Thymus (tissue), 11 donors: ENCODE measurements around the gene GALNTL6. TPM values are rescaled to one million over a fixed set of nuclear protein-coding genes. Genes with fewer than 3 reads are reported as not detected.
"Not testable (repeated sequence)": the region's sequence is repeated elsewhere in the genome, so short reads cannot be mapped to it uniquely, and the experiment has no call there.

Experiments
- DNase-seq, 9 donors: peaks; one replicate each; pipeline ENCODE4 v3.0.0-alpha.2; 2013; ENCODE audit warnings: low spot score in 9 of 9, low read depth in 6 of 9, missing footprints in 1 of 9
- H3K27ac ChIP-seq, 2 donors: one replicate each; pipeline ENCODE4 v1.5.1; 2013; ENCODE audit warnings: control low read depth in 1 of 2, low read depth in 1 of 2, low read length in 1 of 2, mild to moderate bottlenecking in 1 of 2, moderate library complexity in 1 of 2
- H3K27me3 ChIP-seq, 2 donors: one replicate each; pipeline ENCODE4 v1.5.1; 2013; ENCODE audit warnings: low read length in 1 of 2; ENCODE audit not compliant: control insufficient read depth in 2 of 2, insufficient read depth in 1 of 2
- H3K36me3 ChIP-seq, 2 donors: one replicate each; pipeline ENCODE4 v1.5.1; 2013; ENCODE audit warnings: low read length in 1 of 2, mild to moderate bottlenecking in 1 of 2, moderate library complexity in 1 of 2; ENCODE audit not compliant: control insufficient read depth in 2 of 2, insufficient read depth in 2 of 2
- H3K4me1 ChIP-seq, 2 donors: one replicate each; pipeline ENCODE4 v1.5.1; 2013; ENCODE audit warnings: low read length in 2 of 2; ENCODE audit not compliant: control insufficient read depth in 2 of 2, insufficient read depth in 2 of 2
- H3K4me3 ChIP-seq, 2 donors: one replicate each; pipeline ENCODE4 v1.5.1; 2013; ENCODE audit warnings: low read length in 2 of 2, control low read depth in 1 of 2, mild to moderate bottlenecking in 1 of 2
- H3K9me3 ChIP-seq, 2 donors: one replicate each; pipeline ENCODE4 v1.5.1; 2013; ENCODE audit warnings: low read length in 1 of 2, mild to moderate bottlenecking in 1 of 2; ENCODE audit not compliant: control insufficient read depth in 2 of 2, insufficient read depth in 1 of 2
- WGBS: extraction: QIAGEN DNeasy Blood & Tissue Kit; methylation state at CpG from one replicate; pipeline ENCODE4 v1.1.7; 2013; 5-methylcytosine and 5-hydroxymethylcytosine counted together
- polyA plus RNA-seq: library from polyadenylated mRNA; stranded (reverse); fragments of 200-250 nt; gene quantifications from one replicate; pipeline ENCODE4 v1.2.3, GENCODE V29; 2013
- total RNA-seq: library from RNA; stranded (reverse); fragments of 120-200 nt; gene quantifications from one replicate; pipeline ENCODE4 v1.2.4, GENCODE V29; 2013
- donor health status: healthy.

GALNTL6 gene
- total and polyA plus RNA-seq, 2 donors, result 0.05 TPM

GRCh38 chr4:172900900-172901299 is 1087.7 kb downstream of the GALNTL6 start:
- peaks cover 0 to 10% of the 10 kb centered on the region in 2 donors for H3K9me3 ChIP-seq
- no peak overlapping the region for H3K27ac ChIP-seq
- H3K4me3 ChIP-seq, result no peak overlapping the region
- 88% methylated on average over 4 of the region's 4 CpGs for WGBS
- H3K36me3 ChIP-seq, result no peaks in the 10 kb centered on the region
- H3K4me1 ChIP-seq, result no peaks in the 10 kb centered on the region
- DNase-seq, result no peak
- no peaks in the 10 kb centered on the region for H3K27me3 ChIP-seq

- not testable (repeated sequence) for H3K4me1 ChIP-seq, DNase-seq, H3K9me3 ChIP-seq, H3K27ac ChIP-seq, H3K27me3 ChIP-seq, H3K4me3 ChIP-seq, H3K36me3 ChIP-seq
- WGBS, result 94% methylated on average over 8 of the region's 8 CpGs
Measured at GRCh38 chr4:172912468-172912867, 1099.3 kb downstream of the GALNTL6 start.

- not testable (repeated sequence) for DNase-seq, H3K27ac ChIP-seq, H3K4me3 ChIP-seq, H3K36me3 ChIP-seq, H3K9me3 ChIP-seq, H3K4me1 ChIP-seq, H3K27me3 ChIP-seq
- 96% methylated on average over 3 of the region's 3 CpGs for WGBS
Measured at GRCh38 chr4:172917403-172917802, 1104.2 kb downstream of the GALNTL6 start.

GRCh38 chr4:172919269-172919668 is 1106.1 kb downstream of the GALNTL6 start:
- no peak overlapping the region for H3K27ac ChIP-seq
- H3K27me3 ChIP-seq, result no peaks in the 10 kb centered on the region
- H3K4me3 ChIP-seq, result no peak overlapping the region
- H3K36me3 ChIP-seq, result no peaks in the 10 kb centered on the region
- 96% methylated on average over 5 of the region's 5 CpGs for WGBS
- no peaks in the 10 kb centered on the region for H3K9me3 ChIP-seq
- no peak for DNase-seq
- no peaks in the 10 kb centered on the region for H3K4me1 ChIP-seq

- no peak for DNase-seq
- Histone ChIP-seq H3K4me3 (no peak overlapping the region), H3K27ac (no peak overlapping the region), H3K9me3 (no peaks in the 10 kb centered on the region), H3K4me1 (no peaks in the 10 kb centered on the region), H3K27me3 (no peaks in the 10 kb centered on the region), H3K36me3 (no peaks in the 10 kb centered on the region)
- 93% methylated on average over 5 of the region's 5 CpGs for WGBS
Measured at GRCh38 chr4:172927096-172927814, 1114.1 kb downstream of the GALNTL6 start.

GRCh38 chr4:172928347-172928746 is 1115.1 kb downstream of the GALNTL6 start:
- no peak for DNase-seq
- no peak overlapping the region for H3K27ac ChIP-seq
- no peak overlapping the region for H3K4me3 ChIP-seq
- no peaks in the 10 kb centered on the region for H3K27me3 ChIP-seq
- H3K4me1 ChIP-seq, result no peaks in the 10 kb centered on the region
- no peaks in the 10 kb centered on the region for H3K9me3 ChIP-seq
- H3K36me3 ChIP-seq, result no peaks in the 10 kb centered on the region

GRCh38 chr4:172938072-172938829 is 1125.0 kb downstream of the GALNTL6 start:
- Histone ChIP-seq H3K27ac (no peak overlapping the region), H3K4me3 (no peak overlapping the region), H3K9me3 (no peaks in the 10 kb centered on the region), H3K36me3 (no peaks in the 10 kb centered on the region), H3K4me1 (no peaks in the 10 kb centered on the region), H3K27me3 (no peaks in the 10 kb centered on the region)
- no peak for DNase-seq
- whole genome bisulfite sequencing, result 85% methylated on average over 6 of the region's 6 CpGs

GRCh38 chr4:172938870-172939269 is 1125.7 kb downstream of the GALNTL6 start:
- Histone ChIP-seq H3K27me3 (no peaks in the 10 kb centered on the region), H3K9me3 (no peaks in the 10 kb centered on the region), H3K27ac (no peak overlapping the region), H3K4me3 (no peak overlapping the region), H3K4me1 (no peaks in the 10 kb centered on the region), H3K36me3 (no peaks in the 10 kb centered on the region)
- WGBS, result 97% methylated on average over 1 of the region's 1 CpG
- no peak for DNase-seq

GRCh38 chr4:172942840-172943239 is 1129.6 kb downstream of the GALNTL6 start:
- H3K9me3 ChIP-seq, result no peaks in the 10 kb centered on the region
- no peaks in the 10 kb centered on the region for H3K36me3 ChIP-seq
- H3K4me3 ChIP-seq, result no peak overlapping the region
- no peak for DNase-seq
- no peaks in the 10 kb centered on the region for H3K27me3 ChIP-seq
- no peaks in the 10 kb centered on the region for H3K4me1 ChIP-seq
- H3K27ac ChIP-seq, result no peak overlapping the region
- WGBS, result 89% methylated on average over 3 of the region's 3 CpGs
